Transverse colon (tissue), 4 donors: ENCODE data around the gene CCL20.

Experiments
- POLR2A ChIP-seq: fragments of 450-650 bp; IDR thresholded peaks from one replicate; pipeline ENCODE4 v1.6.1; 2016; ENCODE audit warnings: antibody characterized with exemption, mild to moderate bottlenecking, moderate library complexity
- POLR2AphosphoS5 ChIP-seq, 3 donors: sonication (generic); formaldehyde crosslinking; IDR thresholded peaks; one replicate each; pipeline ENCODE4 v1.6.1; 2016; ENCODE audit warnings: antibody characterized with exemption in 3 of 3
- TF ChIP-seq, protein P1 (sequence below), 5 experiments: fragments of 200-600 bp in 3 of 5; fragments of 450-650 bp in 2 of 5; sonication (generic) in 3 of 5; IDR thresholded peaks; 1 replicate in 2 of 5; 2 replicates in 3 of 5; pipeline ENCODE4 v1.5.1; 2016 to 2017; ENCODE audit warnings: antibody characterized with exemption in 5 of 5, inconsistent platforms in 3 of 5, mild to moderate bottlenecking in 2 of 5, moderate library complexity in 1 of 5

- TF ChIP-seq, protein P1, sequence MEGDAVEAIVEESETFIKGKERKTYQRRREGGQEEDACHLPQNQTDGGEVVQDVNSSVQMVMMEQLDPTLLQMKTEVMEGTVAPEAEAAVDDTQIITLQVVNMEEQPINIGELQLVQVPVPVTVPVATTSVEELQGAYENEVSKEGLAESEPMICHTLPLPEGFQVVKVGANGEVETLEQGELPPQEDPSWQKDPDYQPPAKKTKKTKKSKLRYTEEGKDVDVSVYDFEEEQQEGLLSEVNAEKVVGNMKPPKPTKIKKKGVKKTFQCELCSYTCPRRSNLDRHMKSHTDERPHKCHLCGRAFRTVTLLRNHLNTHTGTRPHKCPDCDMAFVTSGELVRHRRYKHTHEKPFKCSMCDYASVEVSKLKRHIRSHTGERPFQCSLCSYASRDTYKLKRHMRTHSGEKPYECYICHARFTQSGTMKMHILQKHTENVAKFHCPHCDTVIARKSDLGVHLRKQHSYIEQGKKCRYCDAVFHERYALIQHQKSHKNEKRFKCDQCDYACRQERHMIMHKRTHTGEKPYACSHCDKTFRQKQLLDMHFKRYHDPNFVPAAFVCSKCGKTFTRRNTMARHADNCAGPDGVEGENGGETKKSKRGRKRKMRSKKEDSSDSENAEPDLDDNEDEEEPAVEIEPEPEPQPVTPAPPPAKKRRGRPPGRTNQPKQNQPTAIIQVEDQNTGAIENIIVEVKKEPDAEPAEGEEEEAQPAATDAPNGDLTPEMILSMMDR (IDR thresholded peaks at IDR 0.05), result no peak
- TF ChIP-seq POLR2A (no peak), POLR2AphosphoS5 (IDR thresholded peaks at IDR 0.05) (no peak)
Observed at GRCh38 chr2:227853765-227854271, 40.2 kb downstream of the CCL20 start.
